Smooth muscle cell (in vitro differentiated cells): ENCODE results near the gene APOBEC3H. TPM values are rescaled to one million over a fixed set of nuclear protein-coding genes. Genes with fewer than 3 reads are reported as not detected.
A peak's percentile ranks its signal among the peaks of the same experiment; 100 is the strongest.

Source experiments
- DNase-seq: peaks from one replicate; lab custom pipeline; 2025; ENCODE audit not compliant: unreplicated experiment; lab: John Stamatoyannopoulos, UW
- H2AFZ ChIP-seq: fragments of 200-600 bp; sonication (generic); 2 replicates; pipeline ENCODE4 v1.6.0; 2016; ENCODE audit warnings: antibody characterized with exemption, low read depth, mild to moderate bottlenecking
- H3F3A ChIP-seq: fragments of 200-600 bp; sonication (generic); 2 replicates; pipeline ENCODE4 v1.6.0; 2017; ENCODE audit warnings: antibody characterized with exemption, low read depth
- H3K27ac ChIP-seq: fragments of 200-600 bp; sonication (generic); 2 replicates; pipeline ENCODE4 v1.5.1; 2016; ENCODE audit warnings: low read depth, mild to moderate bottlenecking
- H3K27me3 ChIP-seq: fragments of 200-600 bp; sonication (generic); 2 replicates; pipeline ENCODE4 v1.6.1; 2016; ENCODE audit warnings: low read depth, mild to moderate bottlenecking
- H3K36me3 ChIP-seq: fragments of 200-600 bp; sonication (generic); 2 replicates; pipeline ENCODE4 v1.5.1; 2016; ENCODE audit warnings: low read depth
- H3K4me1 ChIP-seq: fragments of 200-600 bp; sonication (generic); 2 replicates; pipeline ENCODE4 v1.5.1; 2016; ENCODE audit warnings: low read depth
- H3K4me2 ChIP-seq: fragments of 200-600 bp; sonication (generic); 2 replicates; pipeline ENCODE4 v1.6.0; 2016; ENCODE audit warnings: mild to moderate bottlenecking
- H3K4me3 ChIP-seq: fragments of 200-600 bp; sonication (generic); 2 replicates; pipeline ENCODE4 v1.5.1; 2016; ENCODE audit warnings: mild to moderate bottlenecking
- H3K79me2 ChIP-seq: fragments of 200-600 bp; sonication (generic); 2 replicates; pipeline ENCODE4 v1.6.0; 2016; ENCODE audit warnings: low read depth, mild to moderate bottlenecking
- H3K9ac ChIP-seq: fragments of 200-600 bp; sonication (generic); 2 replicates; pipeline ENCODE4 v1.6.0; 2016; ENCODE audit warnings: low read depth
- H3K9me3 ChIP-seq: fragments of 200-600 bp; sonication (generic); replicated peaks from 2 replicates; pipeline ENCODE4 v1.5.1; 2016; ENCODE audit warnings: low read depth
- H4K20me1 ChIP-seq: fragments of 200-600 bp; sonication (generic); 2 replicates; pipeline ENCODE4 v1.6.0; 2016; ENCODE audit warnings: low read depth
- CTCF ChIP-seq: fragments of 200-600 bp; sonication (generic); IDR thresholded peaks from 2 replicates; pipeline ENCODE4 v1.5.1; 2017; ENCODE audit warnings: borderline replicate concordance, mild to moderate bottlenecking, antibody characterized with exemption; ENCODE audit not compliant: insufficient read depth, poor library complexity, severe bottlenecking
- WGBS: methylation state at CpG from one replicate; pipeline ENCODE4 v1.1.7; 2016; ENCODE audit warnings: low lambda C conversion rate; 5-methylcytosine and 5-hydroxymethylcytosine counted together
- polyA plus RNA-seq: library from polyadenylated mRNA; unstranded; fragments of >200 nt; fragmentation: Nextera tagmentation; extraction: Ambion mirVana; gene quantifications from 2 replicates; pipeline ENCODE4 v1.2.1, GENCODE V29; 2016
- total RNA-seq: library from RNA; depleted of rRNA; stranded (reverse); fragments of >200 nt; gene quantifications from 2 replicates; pipeline ENCODE4 v1.2.3, GENCODE V29; 2014

Gene APOBEC3H
- total and polyA plus RNA-seq, 2 experiments from 2014 or later = 0.31 to 0.57 TPM

GRCh38 chr22:39109361-39109760 lies 12.3 kb downstream of the APOBEC3H start:
- no peak for TF ChIP-seq CTCF
- Histone ChIP-seq H3K36me3 (no peaks in the 10 kb centered on the region), H2AFZ (no peak overlapping the region), H3K9me3 (no peaks in the 10 kb centered on the region), H3K4me1 (no peaks in the 10 kb centered on the region), H3K4me3 (no peak overlapping the region), H3K9ac (no peak overlapping the region), H3K79me2 (no peaks in the 10 kb centered on the region), H3F3A (no peaks in the 10 kb centered on the region), H3K4me2 (no peak overlapping the region), H4K20me1 (no peaks in the 10 kb centered on the region), H3K27ac (no peak overlapping the region), H3K27me3 (peaks cover 7% of the 10 kb centered on the region)
- DNase-seq = no peak
- 94% methylated on average over 9 of the region's 9 CpGs for WGBS

GRCh38 chr22:39110631-39111561 lies 13.9 kb downstream of the APOBEC3H start:
- H3K27me3 ChIP-seq = peaks cover 22% of the 10 kb centered on the region
- no peaks in the 10 kb centered on the region for H4K20me1 ChIP-seq
- H3K9ac ChIP-seq = no peak overlapping the region
- H3K9me3 ChIP-seq = no peaks in the 10 kb centered on the region
- H3K4me3 ChIP-seq = no peak overlapping the region
- no peaks in the 10 kb centered on the region for H3K36me3 ChIP-seq
- H3K79me2 ChIP-seq = no peaks in the 10 kb centered on the region
- peak overlapping the region; percentile 58 for H2AFZ ChIP-seq
- no peak overlapping the region for H3K27ac ChIP-seq
- H3F3A ChIP-seq = no peaks in the 10 kb centered on the region
- H3K4me2 ChIP-seq = no peak overlapping the region
- TF ChIP-seq CTCF = no peak
- no peak for DNase-seq
- H3K4me1 ChIP-seq = no peaks in the 10 kb centered on the region
- 57% methylated on average over 15 of the region's 15 CpGs for WGBS

DNA sequence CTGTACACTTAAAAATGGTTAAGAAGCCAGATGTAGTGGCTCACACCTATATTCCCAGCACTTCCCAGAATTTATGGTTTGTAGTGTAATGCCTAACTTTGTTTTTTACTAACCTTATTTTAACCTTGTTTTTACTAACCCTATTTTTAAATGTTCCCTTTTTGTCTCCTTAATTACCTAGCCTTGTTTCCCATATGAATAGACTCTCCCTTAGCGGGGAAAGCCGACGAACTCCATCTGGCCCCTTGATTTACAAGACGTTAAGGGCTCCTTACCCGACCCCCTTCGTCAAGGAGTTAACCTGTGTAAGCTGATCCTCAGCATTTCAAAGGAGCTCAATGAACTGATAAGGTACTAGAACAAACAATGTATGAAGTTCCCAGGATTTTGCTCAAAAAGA lies 17.1 kb downstream of the APOBEC3H start:
- no peak overlapping the region for H3K27ac ChIP-seq
- no peaks in the 10 kb centered on the region for H4K20me1 ChIP-seq
- no peak for DNase-seq
- no peak overlapping the region for H3K4me3 ChIP-seq
- H3K9ac ChIP-seq = no peak overlapping the region
- peaks cover 29% of the 10 kb centered on the region for H3K27me3 ChIP-seq
- no peak overlapping the region for H2AFZ ChIP-seq
- H3K9me3 ChIP-seq = no peaks in the 10 kb centered on the region
- WGBS = 9% methylated on average over 6 of the region's 6 CpGs
- TF ChIP-seq CTCF = no peak
- H3K4me1 ChIP-seq = no peaks in the 10 kb centered on the region
- H3K4me2 ChIP-seq = no peak overlapping the region
- no peaks in the 10 kb centered on the region for H3K79me2 ChIP-seq
- no peaks in the 10 kb centered on the region for H3K36me3 ChIP-seq
- no peaks in the 10 kb centered on the region for H3F3A ChIP-seq
